HFF-Myc (cell line): ENCODE measurements around the gene SYNGR4.
A peak's percentile ranks its signal among the peaks of the same experiment; 100 is the strongest.

Source experiments
- DNase-seq: peaks from one replicate; pipeline ENCODE4 v3.0.0-alpha.2; 2011; ENCODE audit warnings: low read depth; ENCODE audit errors: extremely low read depth
- H3K4me3 ChIP-seq: replicated peaks from 2 replicates; pipeline ENCODE4 v1.5.1; 2011; ENCODE audit warnings: low read depth, mild to moderate bottlenecking, control low read depth, low read length
- TF ChIP-seq, protein P1 (sequence below): IDR thresholded peaks from 2 replicates; pipeline ENCODE4 v1.5.1; 2012; ENCODE audit warnings: mild to moderate bottlenecking, low read depth, low read length, control low read depth; ENCODE audit errors: missing control alignments

Gene SYNGR4

DNA sequence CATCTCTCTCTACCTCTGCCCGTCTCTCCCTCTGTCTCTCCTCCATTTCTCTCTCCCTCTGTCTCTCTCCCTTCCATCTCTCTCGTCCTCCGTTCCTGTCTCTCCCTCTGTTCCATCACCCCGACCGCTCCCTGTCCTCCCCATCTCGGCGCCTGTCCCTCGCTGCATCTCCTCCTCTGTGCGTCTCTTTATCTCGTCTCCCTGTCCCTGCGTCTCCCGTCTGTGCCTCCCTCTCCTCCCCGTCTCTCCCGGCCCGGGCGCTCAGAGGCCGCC lies 33.9 kb downstream of the SYNGR4 start:
- no peak for DNase-seq
- TF ChIP-seq, protein P1, sequence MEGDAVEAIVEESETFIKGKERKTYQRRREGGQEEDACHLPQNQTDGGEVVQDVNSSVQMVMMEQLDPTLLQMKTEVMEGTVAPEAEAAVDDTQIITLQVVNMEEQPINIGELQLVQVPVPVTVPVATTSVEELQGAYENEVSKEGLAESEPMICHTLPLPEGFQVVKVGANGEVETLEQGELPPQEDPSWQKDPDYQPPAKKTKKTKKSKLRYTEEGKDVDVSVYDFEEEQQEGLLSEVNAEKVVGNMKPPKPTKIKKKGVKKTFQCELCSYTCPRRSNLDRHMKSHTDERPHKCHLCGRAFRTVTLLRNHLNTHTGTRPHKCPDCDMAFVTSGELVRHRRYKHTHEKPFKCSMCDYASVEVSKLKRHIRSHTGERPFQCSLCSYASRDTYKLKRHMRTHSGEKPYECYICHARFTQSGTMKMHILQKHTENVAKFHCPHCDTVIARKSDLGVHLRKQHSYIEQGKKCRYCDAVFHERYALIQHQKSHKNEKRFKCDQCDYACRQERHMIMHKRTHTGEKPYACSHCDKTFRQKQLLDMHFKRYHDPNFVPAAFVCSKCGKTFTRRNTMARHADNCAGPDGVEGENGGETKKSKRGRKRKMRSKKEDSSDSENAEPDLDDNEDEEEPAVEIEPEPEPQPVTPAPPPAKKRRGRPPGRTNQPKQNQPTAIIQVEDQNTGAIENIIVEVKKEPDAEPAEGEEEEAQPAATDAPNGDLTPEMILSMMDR, result no peak
- H3K4me3 ChIP-seq, result peak overlapping the region; percentile 50

DNA sequence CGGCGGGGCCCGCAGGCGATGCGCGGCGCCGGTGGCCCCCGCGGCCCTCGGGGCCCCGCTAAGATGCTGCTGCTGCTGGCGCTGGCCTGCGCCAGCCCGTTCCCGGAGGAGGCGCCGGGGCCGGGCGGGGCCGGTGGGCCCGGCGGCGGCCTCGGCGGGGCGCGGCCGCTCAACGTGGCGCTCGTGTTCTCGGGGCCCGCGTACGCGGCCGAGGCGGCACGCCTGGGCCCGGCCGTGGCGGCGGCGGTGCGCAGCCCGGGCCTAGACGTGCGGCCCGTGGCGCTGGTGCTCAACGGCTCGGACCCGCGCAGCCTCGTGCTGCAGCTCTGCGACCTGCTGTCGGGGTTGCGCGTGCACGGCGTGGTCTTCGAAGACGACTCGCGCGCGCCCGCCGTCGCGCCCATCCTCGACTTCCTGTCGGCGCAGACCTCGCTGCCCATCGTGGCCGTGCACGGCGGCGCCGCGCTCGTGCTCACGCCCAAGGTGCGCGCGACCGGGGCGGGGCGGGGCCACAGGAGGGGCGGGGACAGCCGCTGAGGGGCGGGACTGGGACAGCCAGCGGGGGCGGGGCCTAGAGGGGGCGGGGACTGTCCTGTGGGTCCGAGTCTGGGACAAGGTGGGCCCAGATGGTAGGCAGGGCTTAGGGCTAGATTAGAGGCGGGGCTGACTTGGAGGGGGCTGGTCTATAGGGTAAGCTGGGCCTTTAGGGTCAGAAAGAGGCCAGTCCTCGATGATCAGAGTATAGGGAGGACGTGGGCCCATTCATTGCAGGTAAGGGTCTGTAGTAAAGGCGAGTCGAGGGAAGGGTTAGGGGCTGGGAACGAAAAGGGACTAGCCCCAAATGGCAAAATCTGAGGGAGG lies 34.4 kb downstream of the SYNGR4 start:
- H3K4me3 ChIP-seq, result peak overlapping the region; percentile 50
- TF ChIP-seq, protein P1, result no peak
- no peak for DNase-seq

DNA sequence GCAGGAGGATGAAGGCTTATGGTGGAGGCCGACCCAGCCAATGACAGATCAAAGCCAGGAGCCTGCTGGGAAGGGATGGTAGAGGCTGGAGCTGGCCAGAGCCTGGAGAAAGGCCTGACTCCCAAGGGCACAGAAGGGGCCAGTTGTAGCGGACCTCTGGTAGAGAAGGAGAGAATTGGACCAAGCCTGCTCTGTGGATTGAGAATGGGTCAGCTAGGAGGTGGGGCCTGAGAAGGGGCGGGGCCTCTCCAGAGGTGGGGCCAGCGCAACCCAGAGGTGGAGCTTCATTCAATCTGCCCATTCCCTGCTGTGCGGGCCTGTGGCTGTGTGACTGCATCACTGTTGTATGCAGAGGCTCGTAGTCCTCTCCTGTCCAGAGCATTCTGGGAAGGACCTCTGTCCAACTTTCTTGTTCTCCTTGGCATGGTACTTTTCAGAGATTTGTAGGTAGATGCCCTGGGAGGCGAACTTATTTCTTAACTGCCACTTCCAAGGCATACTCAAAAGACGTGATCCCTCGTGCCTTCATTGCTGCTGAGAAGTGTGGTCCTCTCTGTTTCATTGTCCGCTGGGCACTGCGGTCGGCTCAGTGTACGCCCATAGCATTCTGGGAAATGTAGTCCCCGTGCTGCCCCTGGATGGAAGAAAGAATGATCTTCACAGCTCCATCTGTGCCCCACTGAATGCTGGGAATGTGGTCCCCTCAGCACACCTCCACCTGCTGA lies 36.0 kb downstream of the SYNGR4 start:
- no peak overlapping the region for H3K4me3 ChIP-seq
- DNase-seq, result no peak
- TF ChIP-seq, protein P1, result no peak

DNA sequence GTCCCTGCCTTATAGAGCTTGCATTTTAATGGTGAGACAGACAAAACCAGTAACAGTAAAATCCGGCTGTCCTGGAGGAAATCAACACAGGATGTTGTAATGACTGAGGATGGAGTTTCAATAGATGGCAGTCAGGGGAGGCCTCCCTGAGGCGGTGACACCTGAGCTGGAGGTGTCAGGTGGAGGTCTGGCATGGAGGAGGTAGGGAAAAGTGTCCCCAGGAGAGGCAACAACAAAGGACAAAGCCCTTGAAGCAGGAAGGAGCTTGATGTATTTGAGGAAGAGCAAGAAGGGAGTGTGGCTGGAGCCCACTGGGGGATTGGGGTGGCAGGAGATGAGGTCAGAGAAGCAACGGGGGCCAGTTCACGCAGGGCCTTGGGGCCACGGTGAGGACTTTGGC lies 37.1 kb downstream of the SYNGR4 start:
- TF ChIP-seq, protein P1, result no peak
- DNase-seq, result no peak
- H3K4me3 ChIP-seq, result no peak overlapping the region

DNA sequence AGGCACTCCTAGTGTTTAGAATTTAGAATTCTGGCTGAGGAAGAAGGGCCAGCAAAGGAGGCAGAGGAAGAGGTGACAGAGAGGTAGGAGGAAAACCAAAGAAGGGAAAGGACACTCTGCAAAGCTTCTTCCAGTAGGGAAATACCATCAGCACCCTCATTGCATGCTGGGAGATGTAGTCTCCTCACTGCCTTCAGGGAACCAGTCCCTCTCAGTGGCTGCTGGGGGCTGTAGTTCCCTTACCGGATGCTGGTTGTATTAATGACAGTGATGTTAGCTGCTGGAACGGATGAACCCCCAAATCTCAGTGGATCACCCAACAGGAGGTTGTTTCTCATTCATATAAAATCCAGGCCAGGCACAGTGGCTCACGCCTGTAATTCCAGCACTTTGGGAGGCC lies 39.4 kb downstream of the SYNGR4 start:
- TF ChIP-seq, protein P1, result no peak
- DNase-seq, result no peak
- H3K4me3 ChIP-seq, result no peak overlapping the region

DNA sequence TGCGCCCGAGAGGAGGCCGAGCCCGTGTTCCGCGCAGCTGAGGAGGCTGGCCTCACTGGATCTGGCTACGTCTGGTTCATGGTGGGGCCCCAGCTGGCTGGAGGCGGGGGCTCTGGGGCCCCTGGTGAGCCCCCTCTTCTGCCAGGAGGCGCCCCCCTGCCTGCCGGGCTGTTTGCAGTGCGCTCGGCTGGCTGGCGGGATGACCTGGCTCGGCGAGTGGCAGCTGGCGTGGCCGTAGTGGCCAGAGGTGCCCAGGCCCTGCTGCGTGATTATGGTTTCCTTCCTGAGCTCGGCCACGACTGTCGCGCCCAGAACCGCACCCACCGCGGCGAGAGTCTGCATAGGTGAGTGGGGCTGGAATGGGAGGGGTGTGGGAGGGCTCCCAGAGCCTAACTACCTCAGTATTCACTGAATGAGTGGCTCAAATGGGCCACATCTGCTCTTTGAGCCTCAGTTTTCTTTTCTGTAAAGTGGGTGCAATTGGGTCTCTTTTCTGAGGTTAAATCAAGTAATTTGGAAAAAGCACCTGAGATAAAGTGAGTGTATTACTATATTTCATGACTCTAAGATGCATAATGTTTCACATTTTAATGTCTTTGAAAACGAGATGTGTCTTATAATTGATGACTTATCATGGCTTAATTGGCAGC lies 41.0 kb downstream of the SYNGR4 start:
- no peak for DNase-seq
- no peak overlapping the region for H3K4me3 ChIP-seq
- TF ChIP-seq, protein P1, result no peak
